Activated CD4-positive, CD25-positive, alpha-beta regulatory T cell treated with anti-CD3 and anti-CD28 coated beads, Interleukin-2, amount 50 U/mL, for 72 hours (primary cell): ENCODE measurements around the gene HSPB6.
"Not testable (repeated sequence)": the region's sequence is repeated elsewhere in the genome, so short reads cannot be mapped to it uniquely, and the experiment has no call there.

Experiments
- DNase-seq: peaks from one replicate; pipeline ENCODE4 v3.0.0; 2021

HSPB6 gene

GRCh38 chr19:35729021-35729420, 27.8 kb downstream of the HSPB6 start:
- no peak for DNase-seq

GRCh38 chr19:35727956-35728706, 28.7 kb downstream of the HSPB6 start:
- DNase-seq: no peak

GRCh38 chr19:35727053-35727955, 29.5 kb downstream of the HSPB6 start:
- DNase-seq: no peak

GRCh38 chr19:35725216-35725861, 31.5 kb downstream of the HSPB6 start:
- DNase-seq: no peak

- DNase-seq: no peak
Observed at GRCh38 chr19:35724560-35724959, 32.3 kb downstream of the HSPB6 start.

GRCh38 chr19:35724132-35724531, 32.7 kb downstream of the HSPB6 start:
- DNase-seq: not testable (repeated sequence)

- DNase-seq: no peak
Observed at GRCh38 chr19:35723671-35724070, 33.2 kb downstream of the HSPB6 start.

- no peak for DNase-seq
Observed at GRCh38 chr19:35722897-35723296, 33.9 kb downstream of the HSPB6 start.

- no peak for DNase-seq
Observed at GRCh38 chr19:35722461-35722860, 34.4 kb downstream of the HSPB6 start.

GRCh38 chr19:35721374-35721773, 35.5 kb downstream of the HSPB6 start:
- DNase-seq: no peak

GRCh38 chr19:35720648-35721047, 36.2 kb downstream of the HSPB6 start:
- no peak for DNase-seq

GRCh38 chr19:35720163-35720524, 36.7 kb downstream of the HSPB6 start:
- DNase-seq: no peak

- DNase-seq: no peak
Observed at GRCh38 chr19:35719402-35720162, 37.2 kb downstream of the HSPB6 start.

GRCh38 chr19:35718345-35719041, 38.3 kb downstream of the HSPB6 start:
- DNase-seq: peak; percentile 59

GRCh38 chr19:35717665-35718344, 39.0 kb downstream of the HSPB6 start, which contains the start of gene KMT2B:
TSS of gene KMT2B (plus strand) at chr19:35718003. CDS start at chr19:35718019, 16 bp downstream.
- DNase-seq: no peak

- DNase-seq: peak; percentile 88
Observed at GRCh38 chr19:35716801-35717664, 39.8 kb downstream of the HSPB6 start.

GRCh38 chr19:35715981-35716800, 40.6 kb downstream of the HSPB6 start:
- DNase-seq: no peak

- no peak for DNase-seq
Observed at GRCh38 chr19:35715355-35715809, 41.4 kb downstream of the HSPB6 start.

- no peak for DNase-seq
Observed at GRCh38 chr19:35714601-35715354, 42.1 kb downstream of the HSPB6 start.
